Measurements from ENCODE around the gene TBPL2.
"Not testable (repeated sequence)": the region's sequence is repeated elsewhere in the genome, so short reads cannot be mapped to it uniquely, and the experiment has no call there.

TBPL2 gene

DNA sequence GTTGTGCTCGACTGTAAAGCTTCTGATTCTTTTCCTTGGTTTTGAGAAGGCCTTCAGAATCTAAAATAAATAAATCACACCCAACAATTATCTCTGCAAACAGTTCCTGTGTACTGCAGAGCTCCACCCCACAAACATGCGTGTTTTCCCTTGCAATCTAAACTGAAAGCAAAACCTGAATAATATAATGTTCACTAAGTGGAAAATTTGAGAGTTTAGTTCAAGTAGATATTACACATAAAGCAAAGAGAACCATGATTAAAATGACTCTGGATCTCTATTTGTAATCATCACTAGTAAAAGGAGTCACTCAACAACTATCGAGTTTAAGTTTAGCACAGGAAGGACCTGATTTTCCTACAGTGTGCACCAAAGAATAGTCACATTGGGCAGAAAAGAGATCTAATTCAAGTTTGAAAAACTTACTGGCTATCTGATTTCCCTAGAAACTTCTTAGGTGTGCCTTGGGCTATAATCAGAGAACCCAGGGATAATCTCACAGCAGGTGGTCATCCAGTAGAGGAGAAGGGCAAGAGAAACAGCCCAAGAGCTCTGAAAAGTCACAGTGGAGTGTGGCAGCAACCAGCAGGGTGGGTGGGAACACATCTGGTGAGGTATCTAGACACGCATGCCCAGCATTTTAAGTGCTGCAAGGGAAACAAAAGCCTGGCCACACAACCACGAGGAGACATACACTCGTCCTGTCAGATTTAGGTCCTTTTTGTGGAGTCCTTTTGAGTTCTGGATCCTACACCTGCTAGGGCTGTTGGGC is 54.2 kb downstream of the TBPL2 start:
- TF ChIP-seq, protein P1, sequence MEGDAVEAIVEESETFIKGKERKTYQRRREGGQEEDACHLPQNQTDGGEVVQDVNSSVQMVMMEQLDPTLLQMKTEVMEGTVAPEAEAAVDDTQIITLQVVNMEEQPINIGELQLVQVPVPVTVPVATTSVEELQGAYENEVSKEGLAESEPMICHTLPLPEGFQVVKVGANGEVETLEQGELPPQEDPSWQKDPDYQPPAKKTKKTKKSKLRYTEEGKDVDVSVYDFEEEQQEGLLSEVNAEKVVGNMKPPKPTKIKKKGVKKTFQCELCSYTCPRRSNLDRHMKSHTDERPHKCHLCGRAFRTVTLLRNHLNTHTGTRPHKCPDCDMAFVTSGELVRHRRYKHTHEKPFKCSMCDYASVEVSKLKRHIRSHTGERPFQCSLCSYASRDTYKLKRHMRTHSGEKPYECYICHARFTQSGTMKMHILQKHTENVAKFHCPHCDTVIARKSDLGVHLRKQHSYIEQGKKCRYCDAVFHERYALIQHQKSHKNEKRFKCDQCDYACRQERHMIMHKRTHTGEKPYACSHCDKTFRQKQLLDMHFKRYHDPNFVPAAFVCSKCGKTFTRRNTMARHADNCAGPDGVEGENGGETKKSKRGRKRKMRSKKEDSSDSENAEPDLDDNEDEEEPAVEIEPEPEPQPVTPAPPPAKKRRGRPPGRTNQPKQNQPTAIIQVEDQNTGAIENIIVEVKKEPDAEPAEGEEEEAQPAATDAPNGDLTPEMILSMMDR (IDR thresholded peaks at IDR 0.05; ENCODE audit: low read depth, low read length, missing control alignments): no peak
- in situ Hi-C loops (cut with HindIII; ENCODE audit: low sequenced_read_pairs): no loop called here
- no peak overlapping the region for H3K4me3 ChIP-seq (ENCODE audit: low read depth, low read length)
- DNase-seq (ENCODE audit: low read depth): no peak

GRCh38 chr14:55384536-55384935 is 55.9 kb downstream of the TBPL2 start:
- TF ChIP-seq, protein P1 (IDR thresholded peaks at IDR 0.05; ENCODE audit: low read depth, low read length, missing control alignments): no peak
- in situ Hi-C loops (cut with HindIII; ENCODE audit: low sequenced_read_pairs): no loop called here
- H3K4me3 ChIP-seq (ENCODE audit: low read depth, low read length): no peak overlapping the region
- DNase-seq (ENCODE audit: low read depth): no peak

- TF ChIP-seq, protein P1 (IDR thresholded peaks at IDR 0.05; ENCODE audit: low read depth, low read length, missing control alignments): no peak
- no peak overlapping the region for H3K4me3 ChIP-seq (ENCODE audit: low read depth, low read length)
- in situ Hi-C loops (cut with HindIII; ENCODE audit: low sequenced_read_pairs): no loop called here
These were observed 56.8 kb downstream of the TBPL2 start for GRCh38 chr14:55383541-55384140.

DNA sequence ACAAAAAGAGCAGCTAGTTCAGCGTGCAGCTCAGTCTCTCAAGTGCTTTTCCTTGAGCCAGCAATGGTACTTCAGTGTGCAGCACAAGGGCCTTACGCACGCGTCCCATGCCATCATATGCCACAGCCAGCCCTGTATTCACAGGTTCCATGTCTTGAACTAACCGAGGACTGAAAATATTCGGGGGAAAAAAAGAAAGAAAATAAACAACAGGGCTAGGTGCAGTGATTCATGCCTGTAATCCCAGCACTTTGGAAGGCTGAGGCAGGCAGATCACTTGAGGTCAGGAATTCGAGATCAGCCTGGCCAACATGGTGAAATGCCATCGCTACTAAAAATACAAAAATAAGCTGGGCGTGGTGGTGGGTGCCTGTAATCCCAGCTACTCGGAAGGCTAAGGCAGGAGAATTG is 57.4 kb downstream of the TBPL2 start:
- DNase-seq (ENCODE audit: low read depth); in situ Hi-C loops (cut with HindIII; ENCODE audit: low sequenced_read_pairs); H3K4me3 ChIP-seq (ENCODE audit: low read depth, low read length): not testable (repeated sequence)

More at GRCh38 chr14:55383541-55384140, 56.8 kb downstream of the TBPL2 start:
- DNase-seq (ENCODE audit: low read depth): no peak

DNA sequence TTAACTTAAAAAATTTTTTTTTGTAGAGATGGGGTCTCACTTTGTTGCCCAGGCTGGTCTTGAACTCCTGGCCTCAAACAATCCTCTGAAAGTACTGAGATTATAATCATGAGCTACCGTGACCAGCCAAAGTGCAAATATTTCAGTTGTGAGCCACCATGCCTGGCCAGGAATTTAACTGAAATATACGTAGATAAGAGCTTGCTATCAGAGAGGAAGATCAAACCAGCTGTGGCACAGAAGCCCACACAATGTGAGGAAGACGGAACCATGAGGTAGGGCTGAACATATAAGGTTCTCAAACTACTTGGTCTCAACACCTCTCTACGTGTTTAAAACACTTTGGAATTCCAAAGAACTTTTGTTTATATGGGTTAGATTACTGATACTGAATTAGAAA is 57.9 kb downstream of the TBPL2 start:
- no peak overlapping the region for H3K4me3 ChIP-seq (ENCODE audit: low read depth, low read length)
- in situ Hi-C loops (cut with HindIII; ENCODE audit: low sequenced_read_pairs): no loop called here
- TF ChIP-seq, protein P1 (IDR thresholded peaks at IDR 0.05; ENCODE audit: low read depth, low read length, missing control alignments): no peak
- no peak for DNase-seq (ENCODE audit: low read depth)

- H3K4me3 ChIP-seq (ENCODE audit: low read depth, low read length): no peak overlapping the region
- in situ Hi-C loops (cut with HindIII; ENCODE audit: low sequenced_read_pairs): no loop called here
- no peak for DNase-seq (ENCODE audit: low read depth)
- TF ChIP-seq, protein P1 (IDR thresholded peaks at IDR 0.05; ENCODE audit: low read depth, low read length, missing control alignments): no peak
These were observed 58.9 kb downstream of the TBPL2 start for GRCh38 chr14:55381561-55381960.

- TF ChIP-seq, protein P1 (IDR thresholded peaks at IDR 0.05; ENCODE audit: low read depth, low read length, missing control alignments): no peak
- no peak for DNase-seq (ENCODE audit: low read depth)
- in situ Hi-C loops (cut with HindIII; ENCODE audit: low sequenced_read_pairs): no loop called here
- no peak overlapping the region for H3K4me3 ChIP-seq (ENCODE audit: low read depth, low read length)
These were observed 59.4 kb downstream of the TBPL2 start for GRCh38 chr14:55381040-55381439.

All from astrocyte of the cerebellum (primary cell).